ENCODE results near the gene GGCT. TPM values are rescaled to one million over a fixed set of nuclear protein-coding genes. Genes with fewer than 3 reads are reported as not detected.
"Not testable (repeated sequence)": the region's sequence is repeated elsewhere in the genome, so short reads cannot be mapped to it uniquely, and the experiment has no call there.

The GGCT gene, protein sequence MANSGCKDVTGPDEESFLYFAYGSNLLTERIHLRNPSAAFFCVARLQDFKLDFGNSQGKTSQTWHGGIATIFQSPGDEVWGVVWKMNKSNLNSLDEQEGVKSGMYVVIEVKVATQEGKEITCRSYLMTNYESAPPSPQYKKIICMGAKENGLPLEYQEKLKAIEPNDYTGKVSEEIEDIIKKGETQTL
- 198 and 218 TPM in 2 replicates for polyA plus RNA-seq (2014; cell fraction: cytosol; rRNA removed)
- 102 and 141 TPM in 2 replicates for polyA plus RNA-seq (2014; cell fraction: nucleus; rRNA removed)

DNA sequence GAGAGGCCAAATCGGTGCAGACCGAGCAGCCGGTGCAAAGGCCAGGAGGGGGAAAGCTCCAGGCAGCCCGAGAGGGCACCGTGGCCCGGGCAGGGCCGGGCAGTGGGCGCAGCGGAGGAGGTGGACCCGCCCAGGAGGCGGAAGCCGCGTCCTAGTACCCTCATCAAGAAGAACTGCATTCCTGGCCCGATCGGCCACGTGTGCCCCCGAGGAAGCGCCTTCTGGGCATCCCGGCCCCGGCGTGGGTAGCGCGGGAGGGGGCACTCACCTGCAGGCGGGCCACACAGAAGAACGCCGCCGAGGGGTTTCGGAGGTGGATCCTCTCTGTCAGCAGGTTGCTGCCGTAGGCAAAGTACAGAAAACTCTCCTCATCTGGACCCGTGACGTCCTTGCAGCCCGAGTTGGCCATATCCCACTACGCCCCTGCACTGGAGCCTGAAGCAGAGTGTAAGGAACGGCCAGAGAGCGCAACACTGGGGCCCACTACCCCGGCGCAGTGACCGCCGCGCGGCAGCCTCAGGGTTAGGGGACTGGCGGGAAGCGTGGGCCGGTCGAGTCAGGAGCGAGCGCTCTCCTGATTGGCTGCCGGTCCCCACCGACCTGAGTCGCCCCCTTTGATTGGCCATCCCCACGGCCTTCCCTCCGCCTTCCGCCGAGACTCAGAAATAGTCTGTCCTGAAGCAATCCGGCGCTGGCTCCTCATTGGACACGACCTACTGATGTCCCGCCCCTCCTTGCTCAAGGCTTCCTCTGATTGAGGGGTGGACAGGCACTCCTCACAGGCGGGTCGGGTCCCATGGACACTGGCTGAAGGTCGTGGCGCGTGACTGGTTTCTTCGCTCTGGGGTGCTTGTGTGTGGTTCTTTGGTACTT is at the start of gene GGCT:
GGCT (minus strand) TSS at position 529 of the 873 bp plus-strand sequence; CDS start at position 409, 120 bp downstream.
- peak; percentile 99 for DNase-seq (ENCODE audit: low spot score)

DNA sequence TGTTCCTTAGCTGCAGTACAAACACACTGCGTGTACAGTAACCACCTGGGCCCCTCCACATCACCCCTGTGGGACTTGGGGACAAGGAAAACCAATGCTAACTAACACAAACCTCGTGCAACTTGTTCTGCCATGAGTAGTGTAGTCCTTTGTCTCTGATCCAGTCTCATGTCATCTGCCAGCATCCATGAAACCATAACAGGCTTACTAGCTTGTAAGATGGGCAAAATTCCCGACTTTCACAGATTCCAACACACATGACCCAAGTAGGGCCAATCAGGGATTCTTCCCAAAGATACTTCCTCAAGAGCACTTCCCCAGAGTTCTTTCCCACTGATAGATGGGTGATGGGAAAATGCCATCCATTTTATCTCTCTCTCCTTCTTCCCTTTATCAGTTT is 48.9 kb upstream of the GGCT start:
- no peak for DNase-seq (ENCODE audit: low spot score)

DNA sequence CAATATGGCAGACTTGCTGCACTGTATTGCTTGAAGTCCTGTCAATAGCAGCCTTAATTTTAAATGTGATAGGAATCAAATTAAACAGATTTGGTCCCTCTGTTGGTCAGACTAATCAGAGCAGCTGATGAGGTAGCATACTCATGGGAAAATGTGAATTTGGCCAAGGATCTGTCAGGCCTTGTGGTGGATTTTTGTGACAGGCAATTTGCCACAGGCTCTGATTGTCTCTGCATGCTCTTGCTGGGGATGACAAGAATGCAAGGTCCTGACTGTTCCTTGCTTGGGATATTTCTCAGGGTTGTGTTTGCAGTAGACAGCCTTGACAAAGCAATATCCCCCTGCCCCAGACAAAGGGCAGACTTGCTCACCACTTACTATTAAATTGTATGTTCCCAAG is 48.5 kb upstream of the GGCT start:
- no peak for DNase-seq (ENCODE audit: low spot score)

DNA sequence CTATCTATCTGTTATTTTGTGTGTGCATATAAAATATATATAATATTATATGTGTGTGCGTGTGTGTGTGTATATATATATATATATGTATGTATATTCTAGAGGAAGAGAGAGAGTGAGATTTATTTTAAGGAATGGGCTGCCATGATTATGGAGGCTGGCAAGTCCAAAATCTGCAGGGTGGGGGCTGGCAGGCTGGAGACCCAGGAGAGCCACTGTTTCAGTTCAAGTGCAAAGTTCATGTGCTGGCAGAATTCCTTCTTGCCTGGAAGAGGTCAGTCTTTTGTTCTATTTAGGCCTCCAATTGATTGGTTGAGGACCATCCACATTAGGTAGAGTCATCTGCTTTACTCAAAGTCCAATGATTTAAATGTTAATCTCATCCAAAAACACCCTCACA is 47.7 kb upstream of the GGCT start:
- DNase-seq (ENCODE audit: low spot score) = no peak

DNA sequence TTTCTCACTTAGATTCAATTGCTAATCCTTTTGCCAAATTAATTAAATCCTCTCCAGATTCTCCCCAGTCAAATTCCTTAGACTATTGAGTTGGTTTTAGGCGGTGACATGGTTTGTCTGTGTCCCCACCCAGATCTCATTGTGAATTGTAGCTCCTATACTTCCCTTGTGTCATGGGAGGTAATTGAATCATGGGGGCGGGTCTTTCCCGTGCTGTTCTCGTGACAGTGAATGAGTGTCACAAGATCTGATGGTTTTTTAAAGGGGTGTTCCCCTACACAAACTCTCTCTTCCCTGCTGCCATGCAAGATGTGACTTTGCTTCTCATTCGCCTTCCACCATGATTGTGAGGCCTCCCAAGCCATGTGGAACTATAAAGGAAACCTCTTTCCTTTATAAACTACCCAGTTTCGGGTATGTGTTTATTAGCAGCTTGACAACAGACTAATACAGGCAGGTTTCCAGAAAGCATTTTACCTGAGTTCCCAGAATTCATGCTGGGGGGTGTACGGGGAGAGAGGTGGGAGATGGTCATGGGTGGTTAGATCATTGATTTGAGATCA is 45.4 kb upstream of the GGCT start:
- DNase-seq (ENCODE audit: low spot score) = no peak

DNA sequence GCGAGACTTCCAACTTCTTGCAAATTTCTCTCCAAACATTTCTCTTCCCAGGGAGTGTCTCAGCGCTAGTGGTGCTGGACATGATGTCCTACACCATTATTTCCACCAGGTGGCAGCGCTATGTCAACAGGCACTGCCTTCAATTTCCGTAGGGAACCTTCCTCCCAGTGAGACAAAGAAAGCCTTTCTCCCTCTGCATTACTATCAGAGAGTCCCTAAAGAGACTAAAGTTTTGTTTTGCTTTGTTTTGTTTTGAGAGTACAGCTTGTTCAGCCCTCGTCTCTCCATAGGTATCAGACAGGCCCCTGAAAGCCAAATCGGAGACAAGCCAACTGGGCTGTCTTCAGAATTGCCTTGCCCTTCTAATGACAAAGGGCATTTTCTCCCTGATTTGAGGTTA is 44.2 kb upstream of the GGCT start:
- peak; percentile 71 for DNase-seq (ENCODE audit: low spot score)

DNA sequence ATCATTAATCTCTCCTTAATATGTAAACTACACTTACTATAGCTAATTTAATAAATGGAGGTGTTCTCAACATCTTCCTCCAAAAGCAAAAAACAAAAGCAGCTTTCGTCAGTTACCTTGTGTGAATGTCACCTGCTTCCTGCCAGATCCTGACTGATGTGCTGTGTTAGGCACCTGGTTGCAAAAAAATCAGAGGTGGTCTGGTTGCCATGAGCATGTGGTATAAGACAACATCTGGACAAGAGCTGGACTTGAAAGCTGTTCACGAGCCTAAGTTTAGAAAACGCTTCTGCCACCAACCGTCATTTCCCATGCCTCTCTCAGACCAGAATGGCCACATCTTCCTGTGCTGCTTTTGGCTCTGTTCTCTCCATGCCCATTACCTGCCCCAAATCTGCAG is 42.0 kb upstream of the GGCT start:
- DNase-seq (ENCODE audit: low spot score) = no peak

DNA sequence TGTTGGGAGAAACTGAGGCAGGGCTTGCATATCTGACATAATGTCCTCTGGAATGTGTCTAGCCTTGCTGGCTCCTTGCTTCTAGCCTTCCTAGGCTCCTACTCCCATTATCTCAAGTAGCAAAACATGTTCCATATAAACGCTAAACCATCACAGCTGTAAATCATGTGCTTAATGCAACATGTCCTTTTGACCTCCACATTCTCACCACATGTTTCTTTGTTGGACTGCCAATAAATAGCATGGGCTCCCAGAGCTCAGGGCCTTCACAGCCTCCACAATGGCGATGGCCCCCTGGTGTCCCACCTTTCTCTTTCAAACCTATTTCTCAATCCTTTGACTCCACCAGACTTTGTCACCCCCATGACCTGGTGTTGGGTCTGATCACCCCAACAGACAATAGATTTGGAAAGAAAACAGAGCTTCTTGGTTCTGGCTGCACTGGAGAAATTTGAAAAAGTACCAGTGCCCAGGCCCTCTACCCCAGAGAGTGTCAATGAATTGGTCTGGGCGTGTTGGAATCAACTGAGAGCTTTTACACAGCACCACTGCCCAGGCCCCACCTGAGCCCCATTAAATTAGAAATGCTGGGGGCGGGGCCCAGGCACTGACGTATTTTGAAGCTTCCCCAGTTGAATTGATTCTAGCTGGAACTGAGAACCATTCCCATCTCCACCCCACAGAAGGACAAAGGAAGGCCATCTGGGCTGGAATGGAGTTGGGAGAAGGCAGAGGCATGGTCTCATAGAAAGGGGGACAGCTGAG is 41.3 kb upstream of the GGCT start:
- peak; percentile 23 for DNase-seq (ENCODE audit: low spot score)

DNA sequence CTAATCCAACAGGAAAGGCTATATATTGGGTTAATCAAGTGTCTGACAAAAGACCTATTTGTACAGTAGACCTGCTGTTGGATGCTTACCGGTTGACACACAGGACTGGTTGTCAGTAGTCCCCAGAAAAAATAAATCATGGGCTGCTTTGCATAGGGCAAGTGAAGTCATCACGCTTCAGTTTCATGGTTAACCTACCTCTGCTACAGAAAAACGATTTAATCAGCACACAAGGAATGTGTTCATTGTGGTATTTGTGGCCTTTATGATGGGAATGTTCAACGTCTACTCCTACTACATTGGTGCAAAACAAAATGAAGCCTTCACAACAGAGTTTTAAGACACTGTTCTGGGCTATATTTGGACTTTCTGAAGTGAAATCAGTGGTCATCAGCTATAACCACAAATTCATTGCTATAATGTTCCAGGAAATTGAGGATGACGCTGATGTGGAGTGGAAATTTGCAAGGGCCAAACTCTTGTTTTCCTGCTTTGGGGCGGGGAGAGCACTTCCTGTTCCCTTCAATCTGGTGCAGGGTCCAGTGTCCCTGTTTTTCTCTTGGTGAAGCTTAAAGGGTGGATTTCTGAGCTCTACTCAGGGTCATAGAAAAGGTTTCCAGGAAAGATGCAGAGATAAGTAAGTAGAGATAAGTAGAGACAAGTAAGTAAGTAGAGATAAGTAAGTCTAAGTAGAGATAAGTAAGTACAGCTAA is 39.3 kb upstream of the GGCT start:
- DNase-seq (ENCODE audit: low spot score) = no peak

DNA sequence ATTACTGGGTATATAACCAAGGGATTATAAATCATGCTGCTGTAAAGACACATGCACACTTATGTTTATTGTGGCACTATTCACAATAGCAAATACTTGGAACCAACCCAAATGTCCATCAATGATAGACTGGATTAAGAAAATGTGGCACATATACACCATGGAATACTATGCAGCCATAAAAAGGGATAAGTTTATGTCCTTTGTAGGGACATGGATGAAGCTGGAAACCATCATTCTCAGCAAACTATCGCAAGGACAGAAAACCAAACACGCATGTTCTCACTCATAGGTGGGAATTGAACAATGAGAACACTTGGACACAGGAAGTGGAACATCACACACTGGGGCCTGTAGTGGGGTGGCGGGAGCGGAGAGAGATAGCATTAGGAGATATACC is 38.5 kb upstream of the GGCT start:
- DNase-seq (ENCODE audit: low spot score) = not testable (repeated sequence)

DNA sequence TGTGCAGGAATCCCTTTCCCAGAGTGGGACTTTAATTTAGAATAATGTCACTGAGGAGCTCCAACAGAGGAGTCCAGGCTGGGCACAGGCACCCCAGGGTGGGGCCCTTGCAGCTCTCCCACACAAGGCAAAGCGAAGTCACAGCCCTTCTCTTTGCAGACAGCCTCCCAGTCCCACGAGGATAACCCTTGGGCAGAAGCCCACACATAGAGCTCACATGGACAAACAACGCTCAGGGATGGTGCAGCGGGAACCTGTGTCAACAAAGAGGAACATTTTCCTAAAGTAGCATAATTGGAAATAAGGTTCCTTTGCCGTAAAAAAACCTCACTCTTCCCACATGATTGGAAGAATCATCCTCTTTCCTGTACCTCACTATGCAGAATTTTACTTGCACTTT is 29.3 kb upstream of the GGCT start:
- no peak for DNase-seq (ENCODE audit: low spot score)

DNA sequence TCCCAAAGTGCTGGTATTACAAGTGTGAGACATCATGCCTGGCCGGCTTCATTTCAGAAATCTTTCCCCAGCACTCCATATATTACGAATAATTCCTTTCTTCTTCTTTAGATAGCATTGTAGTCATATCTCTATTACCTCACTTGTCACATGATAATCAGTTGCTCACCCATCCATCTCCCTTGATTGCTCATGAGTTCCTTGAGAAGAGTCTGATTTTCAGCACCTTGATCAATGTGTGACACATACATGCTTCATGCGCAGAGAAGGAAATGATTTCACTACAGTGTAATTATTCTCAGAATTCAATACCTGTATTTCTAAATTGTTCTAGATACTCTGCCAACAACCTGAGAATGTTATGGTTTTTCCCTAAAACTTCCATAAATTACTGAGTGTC is 26.7 kb upstream of the GGCT start:
- DNase-seq (ENCODE audit: low spot score) = no peak

DNA sequence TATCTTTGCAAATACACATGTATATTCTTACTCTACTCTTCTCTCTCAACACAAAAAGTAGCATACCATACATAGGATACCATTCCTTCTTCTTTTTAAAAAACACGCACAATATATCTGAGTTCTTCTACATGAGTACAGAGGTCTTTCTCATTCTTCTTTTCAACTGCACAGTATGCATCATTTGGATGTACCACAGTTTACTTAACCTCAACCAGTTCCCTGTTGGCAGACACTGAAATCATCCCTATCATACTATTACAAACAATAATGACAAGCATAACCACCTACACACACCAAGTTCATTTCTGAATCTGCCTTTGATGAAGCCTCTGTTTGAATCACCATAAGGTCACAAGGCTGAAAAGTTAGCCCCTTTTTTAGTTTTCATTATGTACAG is 25.7 kb upstream of the GGCT start:
- no peak for DNase-seq (ENCODE audit: low spot score)

DNA sequence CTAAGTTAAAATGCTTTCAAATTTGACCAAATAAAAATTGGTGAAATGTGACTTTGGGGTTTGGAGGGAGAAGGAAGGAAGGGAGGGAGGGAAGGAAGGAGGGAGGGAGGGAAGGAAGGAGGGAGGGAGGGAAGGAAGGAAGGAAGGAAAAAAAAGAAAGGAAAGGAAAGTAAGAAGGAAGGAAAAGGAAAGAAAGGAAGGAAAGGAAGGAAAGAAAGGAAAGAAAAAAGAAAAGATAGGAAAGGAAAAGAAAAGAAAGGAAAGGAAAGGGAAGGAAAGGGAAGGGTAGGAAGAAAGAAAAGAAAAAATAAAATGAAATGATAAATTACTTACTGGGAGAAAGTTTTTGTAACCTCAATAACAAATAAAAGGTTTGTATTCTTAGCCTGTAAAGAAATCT is 24.1 kb upstream of the GGCT start:
- no peak for DNase-seq (ENCODE audit: low spot score)

DNA sequence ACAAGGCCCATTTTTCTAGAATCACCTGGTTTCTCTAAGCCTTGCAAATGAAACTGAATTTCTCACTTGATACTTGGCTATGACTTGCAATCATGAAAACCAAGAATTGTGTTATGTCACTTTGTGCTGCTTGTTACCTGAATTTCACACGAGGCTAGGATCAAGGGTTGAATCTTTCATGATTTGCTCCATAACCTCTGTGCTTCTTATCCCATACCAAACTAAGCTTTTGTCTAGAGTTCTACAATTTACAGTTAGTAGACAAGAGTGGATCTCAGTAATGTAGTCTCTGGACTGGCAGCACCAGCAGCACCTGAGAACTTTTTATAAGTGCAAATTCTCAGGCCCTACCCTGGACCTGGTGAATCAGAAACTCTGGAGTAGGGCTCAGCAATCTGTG is 22.7 kb upstream of the GGCT start:
- not testable (repeated sequence) for DNase-seq (ENCODE audit: low spot score)

DNA sequence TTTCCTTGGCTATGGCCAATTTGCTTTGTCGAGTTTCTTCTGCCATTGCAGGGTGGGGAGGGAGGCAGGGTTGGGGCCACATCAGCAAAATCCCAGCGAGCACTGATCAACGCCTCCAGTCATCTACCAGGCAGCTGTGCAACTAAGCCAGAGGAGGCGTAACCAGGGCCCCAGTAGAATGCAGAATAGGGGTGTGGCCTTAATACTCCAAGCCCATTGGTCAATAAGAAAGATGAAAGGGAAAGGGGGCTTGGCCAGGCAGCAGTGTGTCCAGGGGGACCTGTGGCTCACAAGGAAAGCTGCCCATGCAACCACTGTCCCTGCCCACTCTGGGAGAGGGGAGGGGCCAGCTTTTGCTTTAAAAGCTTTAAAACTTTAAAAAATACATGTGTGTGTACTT is 21.5 kb upstream of the GGCT start:
- DNase-seq (ENCODE audit: low spot score) = no peak

DNA sequence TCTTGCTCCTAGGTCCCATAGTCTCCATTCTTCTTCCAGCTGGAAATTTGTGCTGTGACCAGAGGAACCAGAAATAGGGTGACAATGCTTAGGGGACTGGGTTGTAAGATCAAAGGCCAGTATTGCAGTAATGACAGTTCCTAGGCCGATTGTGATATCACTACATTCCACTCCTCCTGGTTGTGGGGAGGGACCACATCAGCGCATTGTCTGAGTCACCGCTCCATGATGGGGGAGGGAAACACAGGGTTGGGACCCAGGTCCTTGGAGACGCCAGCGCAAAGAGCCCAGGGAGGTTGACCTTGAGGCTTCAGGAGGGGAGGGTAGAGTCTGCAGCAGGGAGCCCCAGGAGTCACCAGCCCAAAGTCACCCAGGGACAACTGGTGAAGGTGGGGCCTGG is 20.8 kb upstream of the GGCT start:
- DNase-seq (ENCODE audit: low spot score) = no peak

DNA sequence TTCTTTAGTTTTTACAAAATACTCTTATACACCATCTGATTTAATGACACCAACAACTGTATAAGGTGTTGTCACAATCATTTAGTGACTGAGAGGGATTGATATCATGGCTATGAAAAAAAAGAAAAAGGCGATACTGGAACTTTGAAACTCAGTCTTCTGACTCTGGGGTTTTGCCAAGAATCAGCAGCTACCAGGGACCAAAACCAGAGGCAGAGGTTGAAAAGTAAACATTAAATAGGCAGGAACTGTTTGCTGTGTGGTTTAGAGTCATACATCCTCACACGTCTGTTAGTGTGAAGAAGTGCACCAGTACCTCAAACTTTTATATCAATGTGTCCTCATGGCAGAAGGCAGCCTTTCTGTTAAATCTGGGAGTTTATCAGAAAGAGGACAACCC is 19.9 kb upstream of the GGCT start:
- DNase-seq (ENCODE audit: low spot score) = no peak

DNA sequence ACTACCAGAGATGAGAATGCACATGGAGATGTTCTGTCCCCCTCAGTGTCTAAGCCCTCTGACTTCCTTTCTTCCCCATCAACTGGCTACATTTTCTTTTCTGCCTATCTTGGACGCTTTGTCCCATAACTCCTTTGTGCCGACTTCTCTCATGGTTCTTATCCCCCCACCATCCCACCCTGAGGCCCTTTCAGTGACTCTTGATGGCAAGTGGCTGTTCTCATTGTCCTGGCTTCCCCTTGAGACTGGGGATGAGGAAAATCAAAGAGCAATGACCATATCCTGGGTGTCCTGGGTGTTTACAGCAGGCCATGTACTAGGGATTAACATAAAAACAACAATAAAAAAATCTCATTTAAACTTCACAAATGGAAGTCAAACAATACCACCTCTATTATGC is 18.8 kb upstream of the GGCT start:
- DNase-seq (ENCODE audit: low spot score) = no peak

DNA sequence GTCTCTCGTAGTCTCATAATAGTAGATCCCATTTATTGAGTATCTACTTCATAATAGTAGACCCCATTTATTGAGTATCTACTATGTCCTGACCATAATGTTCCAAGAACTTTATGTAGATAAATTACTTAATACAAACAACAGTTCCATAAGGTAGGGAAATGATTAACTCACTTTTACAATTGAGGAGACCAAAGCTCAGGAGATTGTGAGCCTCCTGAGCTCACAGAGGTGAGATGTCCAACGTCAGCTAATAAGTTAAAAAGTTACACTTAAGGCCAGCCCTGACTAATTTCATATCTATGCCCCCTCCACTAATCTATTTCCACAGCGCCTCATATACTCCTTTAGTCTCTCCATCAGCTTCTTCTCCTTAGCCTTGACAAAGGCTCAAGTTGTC is 17.5 kb upstream of the GGCT start:
- DNase-seq (ENCODE audit: low spot score) = no peak

DNA sequence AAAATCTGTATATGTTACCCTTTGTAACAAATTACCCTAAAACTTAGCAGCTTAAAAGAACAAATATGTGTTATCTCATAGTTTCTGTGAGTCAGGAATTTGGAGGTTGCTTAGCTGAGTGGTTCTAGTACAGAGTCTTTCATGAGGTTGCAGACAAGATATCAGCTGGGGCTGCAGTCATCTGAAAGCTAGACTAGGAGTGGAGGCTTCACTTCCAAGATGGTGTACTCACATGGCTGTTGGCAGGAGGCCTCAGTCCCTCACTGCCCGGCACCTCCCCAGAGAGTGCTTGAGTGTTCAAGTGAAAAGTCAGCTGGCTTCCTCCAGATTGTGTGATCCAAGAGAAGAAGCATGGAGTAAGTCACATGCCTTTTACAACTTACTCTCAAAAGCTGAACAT is 16.9 kb upstream of the GGCT start:
- no peak for DNase-seq (ENCODE audit: low spot score)

All from SK-N-DZ (cell line).